GM21576 (cell line): Measurements from ENCODE around the gene AVEN.
"Not testable (repeated sequence)": the region's sequence is repeated elsewhere in the genome, so short reads cannot be mapped to it uniquely, and the experiment has no call there.

Experiments
- ATAC-seq: cut with Tn5 transposase; IDR thresholded peaks from one replicate; pipeline ENCODE4 v1.9.1; 2021; ENCODE audit warnings: mild to moderate bottlenecking, moderate library complexity; ENCODE audit not compliant: unreplicated experiment

AVEN gene, protein sequence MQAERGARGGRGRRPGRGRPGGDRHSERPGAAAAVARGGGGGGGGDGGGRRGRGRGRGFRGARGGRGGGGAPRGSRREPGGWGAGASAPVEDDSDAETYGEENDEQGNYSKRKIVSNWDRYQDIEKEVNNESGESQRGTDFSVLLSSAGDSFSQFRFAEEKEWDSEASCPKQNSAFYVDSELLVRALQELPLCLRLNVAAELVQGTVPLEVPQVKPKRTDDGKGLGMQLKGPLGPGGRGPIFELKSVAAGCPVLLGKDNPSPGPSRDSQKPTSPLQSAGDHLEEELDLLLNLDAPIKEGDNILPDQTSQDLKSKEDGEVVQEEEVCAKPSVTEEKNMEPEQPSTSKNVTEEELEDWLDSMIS

DNA sequence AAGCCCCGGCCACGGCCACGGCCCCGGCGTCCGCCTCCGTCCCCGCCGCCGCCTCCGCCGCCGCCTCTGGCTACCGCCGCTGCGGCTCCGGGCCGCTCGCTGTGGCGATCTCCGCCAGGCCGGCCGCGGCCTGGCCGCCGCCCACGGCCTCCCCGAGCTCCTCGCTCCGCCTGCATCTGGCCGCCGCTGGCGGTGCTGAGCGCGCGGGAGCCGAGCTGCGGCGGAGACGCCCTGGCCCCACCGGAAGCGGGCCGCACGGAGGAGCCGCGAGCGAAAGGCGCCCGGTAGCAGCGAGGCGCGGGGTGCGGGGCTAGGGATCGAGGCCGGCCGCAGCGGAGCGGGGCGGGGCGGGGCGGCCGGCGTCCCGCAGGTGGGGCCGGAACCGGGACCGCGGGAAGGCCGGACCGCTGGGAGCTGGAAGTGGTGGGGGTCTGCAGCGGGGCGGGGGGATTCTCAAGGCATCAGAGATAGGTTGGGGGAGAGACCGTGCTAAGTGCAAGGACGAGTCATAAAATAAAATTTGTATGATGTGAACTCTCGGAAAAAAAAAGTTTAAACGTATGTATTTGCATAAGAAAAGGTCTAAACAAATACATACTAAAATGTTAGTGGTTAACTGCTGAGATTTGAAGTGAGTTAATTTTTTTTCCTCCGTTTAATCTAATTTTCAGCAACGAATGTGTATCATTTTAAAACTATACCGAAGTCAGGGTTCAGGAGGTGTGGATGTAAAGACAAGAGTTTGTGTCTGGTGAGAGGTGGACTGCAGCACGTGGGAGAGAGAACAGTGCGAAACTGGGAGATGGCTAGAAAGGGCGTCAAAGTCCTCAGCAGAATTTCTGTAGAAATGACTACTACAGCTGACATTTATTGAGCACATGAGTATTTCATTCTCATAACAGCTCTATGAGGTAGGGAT lies at the start of gene AVEN:
TSS of gene AVEN (minus strand) at position 334 of the 919 bp plus-strand sequence. CDS start at position 176, 158 bp downstream.
- peak; percentile 41 for ATAC-seq

DNA sequence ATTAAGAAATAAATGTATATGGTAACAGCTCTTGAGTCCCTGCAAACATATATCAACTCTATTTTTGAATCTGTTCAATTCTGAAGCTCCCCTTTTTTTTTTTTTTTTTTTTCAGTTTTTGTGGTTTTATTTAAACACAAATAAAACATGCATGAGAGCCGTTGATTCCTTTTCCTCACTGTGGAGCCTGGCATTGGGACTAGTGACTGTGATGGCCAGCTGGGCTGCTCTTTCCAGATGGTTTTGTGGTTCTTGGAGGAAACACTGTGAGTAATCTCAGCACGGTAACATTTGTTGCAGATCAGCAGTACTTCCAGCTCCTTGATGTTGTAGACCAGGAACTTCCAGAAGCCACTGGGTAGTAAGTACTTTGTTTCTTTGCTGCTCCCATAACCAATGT lies 46.7 kb upstream of the AVEN start:
- no peak for ATAC-seq

DNA sequence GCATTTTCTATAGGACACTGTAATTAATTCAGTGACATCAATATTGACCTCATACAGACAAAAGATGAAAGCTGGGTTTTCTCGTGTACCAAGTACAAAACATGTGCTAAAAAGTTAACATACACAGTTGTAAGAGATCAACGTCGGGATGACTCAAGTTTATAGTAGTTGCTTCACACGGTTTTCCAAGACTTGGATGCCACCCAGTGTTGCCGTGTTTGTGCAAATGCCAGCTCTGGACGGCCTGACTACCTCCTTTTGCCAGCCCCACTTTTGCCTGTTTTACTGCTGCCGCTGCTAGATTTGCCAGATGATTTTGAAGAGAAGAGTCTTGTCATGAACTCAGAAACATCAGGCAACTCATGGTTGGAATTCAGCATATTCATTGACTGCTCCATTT lies 45.1 kb upstream of the AVEN start:
- ATAC-seq: no peak

DNA sequence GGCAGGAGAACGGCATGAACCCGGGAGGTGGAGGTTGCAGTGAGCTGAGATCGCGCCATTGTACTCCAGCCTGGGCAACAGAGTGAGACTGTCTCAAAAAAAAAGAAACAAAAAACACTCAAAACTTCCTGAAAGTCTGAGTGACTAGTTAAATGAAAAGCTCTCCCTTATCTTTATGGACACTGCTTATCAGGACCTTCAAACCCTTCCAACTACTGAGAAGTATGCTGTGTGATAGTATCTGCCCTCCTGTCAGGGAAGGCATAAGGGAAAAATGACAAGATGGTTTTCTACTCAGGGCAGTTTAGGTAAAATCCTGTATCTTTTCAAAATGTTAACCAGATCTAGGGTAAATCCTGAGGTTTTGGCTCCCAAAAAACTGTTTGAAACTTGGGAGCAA lies 40.9 kb upstream of the AVEN start:
- no peak for ATAC-seq

DNA sequence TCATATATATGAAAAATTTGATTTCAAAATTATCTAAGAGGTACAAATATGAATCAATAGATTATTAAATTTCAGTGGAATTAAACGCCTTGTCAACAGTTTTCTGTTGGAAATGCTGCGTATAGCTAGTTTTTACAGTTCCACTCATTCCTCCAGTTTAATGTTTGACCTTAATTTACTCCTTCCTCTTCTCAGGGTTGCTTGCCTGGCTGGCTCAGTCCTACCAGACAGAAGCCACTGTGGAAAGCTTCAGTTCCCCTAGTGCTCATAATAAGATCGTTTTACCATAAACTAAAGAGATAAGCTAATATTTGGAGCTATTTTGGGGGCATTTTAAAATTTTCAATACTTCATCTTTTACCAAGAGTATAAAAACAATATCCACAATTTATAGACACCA lies 39.9 kb upstream of the AVEN start:
- no peak for ATAC-seq

DNA sequence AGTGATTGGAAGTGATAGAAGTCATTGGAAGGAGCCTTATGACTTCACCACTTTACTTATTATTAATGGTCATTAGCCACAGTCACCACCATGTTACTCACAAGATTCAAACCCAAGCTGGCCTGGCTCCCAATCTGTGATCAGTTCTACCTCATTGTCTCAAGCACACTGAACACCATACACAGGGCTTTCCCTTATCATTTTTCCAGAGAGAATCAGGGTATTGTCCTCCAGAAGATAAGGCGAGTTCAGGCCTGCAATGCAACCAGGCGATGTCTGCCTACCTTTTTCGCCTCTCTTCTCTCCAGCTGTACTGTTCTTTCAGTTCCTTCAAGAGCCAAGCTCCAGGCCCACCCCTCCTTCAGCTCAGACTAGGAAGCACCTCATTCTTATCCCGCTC lies 37.8 kb upstream of the AVEN start:
- ATAC-seq: no peak

DNA sequence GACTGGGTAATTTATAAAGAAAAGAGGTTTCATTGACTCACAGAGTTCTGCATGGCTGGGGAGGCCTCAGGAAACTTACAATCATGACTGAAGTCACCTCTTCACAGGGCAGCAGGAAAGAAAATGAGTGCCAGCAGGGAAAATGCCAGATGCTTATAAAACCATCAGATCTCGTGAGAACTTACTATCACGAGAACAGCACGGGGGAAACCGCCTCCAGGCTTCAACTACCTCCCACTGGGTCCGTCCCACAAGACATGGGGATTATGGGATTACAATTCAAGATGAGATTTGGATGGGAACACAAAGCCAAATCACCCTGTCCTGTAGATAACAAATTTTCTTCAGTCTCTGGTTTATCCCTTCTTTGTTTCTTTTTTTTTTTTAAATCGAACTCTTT lies 31.0 kb upstream of the AVEN start:
- ATAC-seq: no peak

DNA sequence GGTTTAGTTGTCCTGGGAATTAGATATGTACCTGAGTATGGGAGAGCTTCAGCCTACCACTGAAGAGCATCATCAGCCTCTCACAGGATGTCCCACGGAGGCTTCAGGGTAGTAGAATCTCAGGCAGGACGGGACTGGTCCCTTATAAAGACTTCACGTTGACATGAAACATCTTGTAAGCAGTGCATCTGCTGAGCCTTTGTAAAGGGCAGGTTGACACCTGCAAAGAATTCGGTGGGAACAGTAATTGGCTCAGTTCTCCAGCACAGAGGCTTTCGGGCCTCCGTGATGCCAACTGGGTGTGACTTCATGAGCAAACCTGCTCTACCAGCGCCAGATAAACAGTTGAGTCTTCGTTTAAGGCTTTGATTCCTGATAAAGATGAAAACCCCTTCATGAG lies 26.9 kb upstream of the AVEN start:
- no peak for ATAC-seq

DNA sequence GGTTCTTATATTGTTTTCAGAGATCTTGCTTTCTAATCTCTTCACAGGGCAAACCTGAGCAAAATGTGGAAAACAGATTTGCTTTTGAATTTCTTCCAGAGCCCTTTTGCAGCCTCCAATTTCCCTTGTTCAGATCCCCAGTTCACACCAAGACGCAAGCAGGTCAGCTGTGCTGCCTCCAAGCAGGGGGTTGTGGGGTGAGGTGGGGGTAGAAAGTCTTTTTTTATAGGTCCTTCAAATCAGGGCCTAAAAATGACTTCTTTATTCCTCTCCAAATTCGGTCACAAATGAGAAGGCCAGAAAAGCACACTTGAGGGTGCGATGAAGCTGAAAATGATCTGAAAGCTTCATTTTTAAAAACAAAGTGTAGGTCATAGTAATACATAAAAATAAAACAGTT lies 26.3 kb upstream of the AVEN start:
- ATAC-seq: no peak

DNA sequence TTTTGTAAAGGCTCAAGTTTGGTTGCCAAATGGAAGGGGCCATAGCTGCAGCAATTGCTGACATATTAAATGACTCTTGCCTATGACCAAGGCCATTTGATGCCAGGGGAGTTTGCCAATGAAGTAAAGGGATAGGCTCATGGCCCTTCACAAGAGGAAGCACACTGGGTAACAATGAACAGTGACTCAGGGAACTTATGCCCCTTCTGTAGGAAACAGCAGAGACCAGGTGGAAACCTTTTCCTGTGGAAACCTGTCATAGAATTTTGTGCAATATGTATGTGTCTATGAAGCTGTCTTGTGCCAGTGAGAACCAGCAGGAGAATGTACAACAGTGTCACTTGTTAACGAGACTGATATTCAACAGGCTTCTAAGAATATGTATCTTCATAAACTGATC lies 25.4 kb upstream of the AVEN start:
- ATAC-seq: no peak

DNA sequence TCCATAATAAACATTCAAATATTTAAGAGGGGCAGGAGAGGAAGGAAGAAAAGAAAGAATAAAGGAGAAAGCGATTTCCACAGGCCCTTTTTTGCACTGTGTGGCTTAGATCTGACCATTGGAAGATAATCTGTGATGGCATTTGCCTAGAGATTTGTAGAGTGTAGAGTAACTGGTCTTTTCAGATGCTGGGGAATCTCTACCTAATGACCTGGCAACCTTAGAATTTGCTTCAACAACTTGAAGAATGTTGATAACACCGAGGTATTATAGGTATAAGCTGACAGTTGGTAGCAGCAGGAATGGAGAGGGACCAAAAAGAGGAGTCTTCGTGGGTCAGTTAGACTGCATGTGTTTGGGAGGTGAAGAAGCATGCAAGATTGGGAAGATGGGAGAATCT lies 20.9 kb upstream of the AVEN start:
- ATAC-seq: no peak

DNA sequence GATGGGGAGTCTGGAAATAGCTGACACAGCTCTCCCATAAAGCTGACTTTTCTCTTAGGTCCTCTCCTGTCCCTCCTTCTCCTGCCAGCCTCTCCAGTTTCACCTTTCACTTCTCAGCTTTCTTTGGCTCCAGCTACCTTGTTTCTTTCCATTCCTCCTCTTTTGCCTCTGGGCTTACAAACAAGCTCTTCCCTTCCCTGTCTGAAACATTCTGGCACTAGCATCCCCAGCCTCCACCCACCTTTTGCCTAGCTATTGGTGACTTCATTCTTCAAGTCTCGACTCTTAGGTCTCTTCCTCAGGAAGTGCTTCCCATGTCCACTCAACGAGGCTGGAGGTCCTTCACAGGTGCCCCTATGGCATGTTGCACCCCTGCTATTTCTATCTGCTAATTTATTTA lies 20.5 kb upstream of the AVEN start:
- ATAC-seq: no peak

DNA sequence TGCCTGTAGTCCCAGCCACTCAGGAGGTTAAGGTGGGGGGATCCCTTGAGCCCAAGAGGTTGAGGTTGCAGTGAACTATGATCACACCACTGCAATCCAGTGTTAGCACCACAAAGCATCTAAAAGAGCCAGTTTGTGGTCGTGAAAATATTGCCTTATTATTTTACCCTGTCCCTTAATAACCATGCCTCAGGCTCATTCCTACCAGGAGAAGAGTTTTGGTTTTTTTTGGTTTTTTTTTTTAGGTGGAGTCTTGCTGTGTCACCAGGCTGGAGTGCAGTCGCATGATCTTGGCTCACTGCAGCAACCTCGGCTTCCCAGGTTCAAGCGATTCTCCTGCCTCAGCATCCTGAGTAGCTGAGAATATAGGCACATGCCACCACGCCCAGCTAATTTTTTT lies 17.9 kb upstream of the AVEN start:
- ATAC-seq: no peak

DNA sequence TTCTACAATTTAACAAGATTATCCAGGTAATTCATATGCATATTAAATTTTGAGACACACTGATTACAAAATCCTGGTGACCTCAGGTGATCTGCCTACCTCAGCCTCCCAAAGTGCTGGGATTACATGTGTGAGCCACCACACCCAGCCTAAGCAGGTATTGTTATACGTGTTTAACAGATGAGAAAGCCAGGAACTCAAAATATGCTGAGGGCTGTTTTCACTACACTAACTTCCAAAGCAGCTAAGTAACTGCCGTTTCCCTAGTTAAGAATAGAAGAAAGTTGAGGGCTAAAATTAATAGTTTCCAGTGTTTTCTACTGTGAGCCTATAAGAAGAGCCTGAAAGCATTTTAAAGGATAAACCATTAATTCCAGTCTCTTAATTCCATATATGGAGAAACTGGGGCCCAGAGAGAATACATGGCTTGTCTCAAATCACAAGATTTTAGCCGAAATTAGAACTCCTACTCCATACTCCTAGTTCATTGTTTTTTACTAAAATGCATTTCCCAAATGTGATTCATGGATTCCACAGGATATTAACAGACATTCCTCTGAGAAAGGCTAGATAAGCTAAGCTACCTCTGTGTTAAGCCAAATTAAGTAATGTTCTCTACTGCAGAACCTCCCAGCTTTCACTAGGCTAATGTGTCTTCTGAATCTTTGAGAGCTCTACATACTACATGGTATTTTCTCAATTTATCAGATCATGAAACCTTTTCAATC lies 17.0 kb upstream of the AVEN start:
- ATAC-seq: no peak

DNA sequence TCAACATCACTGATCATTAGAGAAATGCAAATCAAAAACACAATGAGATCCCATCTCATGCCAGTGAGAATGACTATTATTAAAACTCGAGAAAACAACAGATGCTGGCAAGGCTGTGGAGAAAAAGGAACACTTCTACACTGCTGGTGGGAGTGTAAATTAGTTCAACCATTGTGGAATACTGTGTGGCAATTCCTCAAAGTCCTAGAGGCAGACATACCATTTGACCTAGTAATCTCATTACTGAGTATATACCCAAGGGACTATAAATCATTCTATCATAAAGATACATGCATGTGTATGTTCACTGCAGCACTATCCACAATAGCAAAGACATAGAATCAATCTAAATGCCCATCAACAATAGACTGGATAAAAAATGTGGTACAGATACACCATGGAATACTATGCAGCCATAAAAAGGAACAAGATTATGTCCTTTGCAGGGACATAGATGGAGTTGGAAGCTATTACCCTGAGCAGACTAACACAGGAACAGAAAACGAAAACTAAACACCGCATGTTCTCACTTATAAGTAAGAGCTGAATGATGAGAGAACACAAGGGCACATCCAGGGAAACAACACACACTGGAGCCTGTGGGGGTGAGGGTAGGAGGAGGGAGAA lies 15.2 kb upstream of the AVEN start:
- ATAC-seq: no peak

DNA sequence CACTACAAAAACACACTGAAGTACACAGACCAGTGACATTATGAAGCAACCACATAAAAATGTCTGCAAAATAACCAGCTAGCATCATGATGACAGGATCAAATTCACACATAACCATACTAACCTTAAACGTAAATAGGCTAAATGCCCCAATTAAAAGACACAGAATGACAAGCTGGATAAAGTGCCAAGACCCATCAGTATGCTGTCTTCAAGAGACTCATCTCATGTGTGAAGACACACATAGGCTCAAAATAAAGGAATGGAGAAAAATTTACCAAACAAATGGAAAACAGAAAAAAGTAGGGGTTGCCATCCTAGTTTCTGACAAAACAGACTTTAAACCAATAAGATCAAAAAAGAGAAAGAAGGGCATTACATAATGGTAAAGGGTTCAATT lies 11.4 kb upstream of the AVEN start:
- not testable (repeated sequence) for ATAC-seq

DNA sequence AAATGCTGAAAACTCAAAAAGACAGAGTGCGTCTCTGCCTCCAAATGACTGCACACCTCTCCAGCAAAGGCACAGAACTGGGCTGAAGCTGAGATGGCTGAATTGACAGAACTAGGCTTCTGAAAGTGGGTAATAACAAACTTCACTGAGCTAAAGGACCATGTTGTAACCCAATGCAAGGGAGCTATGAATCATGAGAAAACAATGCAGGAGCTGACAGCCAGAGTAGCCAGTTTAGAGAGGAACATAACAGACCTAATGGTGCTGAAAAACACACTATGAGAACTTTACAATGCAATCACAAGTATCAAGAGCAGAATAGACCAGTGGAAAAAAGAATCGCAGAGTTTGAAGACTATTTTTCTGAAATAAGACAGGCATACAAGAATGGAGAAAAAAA lies 10.1 kb upstream of the AVEN start:
- no peak for ATAC-seq

DNA sequence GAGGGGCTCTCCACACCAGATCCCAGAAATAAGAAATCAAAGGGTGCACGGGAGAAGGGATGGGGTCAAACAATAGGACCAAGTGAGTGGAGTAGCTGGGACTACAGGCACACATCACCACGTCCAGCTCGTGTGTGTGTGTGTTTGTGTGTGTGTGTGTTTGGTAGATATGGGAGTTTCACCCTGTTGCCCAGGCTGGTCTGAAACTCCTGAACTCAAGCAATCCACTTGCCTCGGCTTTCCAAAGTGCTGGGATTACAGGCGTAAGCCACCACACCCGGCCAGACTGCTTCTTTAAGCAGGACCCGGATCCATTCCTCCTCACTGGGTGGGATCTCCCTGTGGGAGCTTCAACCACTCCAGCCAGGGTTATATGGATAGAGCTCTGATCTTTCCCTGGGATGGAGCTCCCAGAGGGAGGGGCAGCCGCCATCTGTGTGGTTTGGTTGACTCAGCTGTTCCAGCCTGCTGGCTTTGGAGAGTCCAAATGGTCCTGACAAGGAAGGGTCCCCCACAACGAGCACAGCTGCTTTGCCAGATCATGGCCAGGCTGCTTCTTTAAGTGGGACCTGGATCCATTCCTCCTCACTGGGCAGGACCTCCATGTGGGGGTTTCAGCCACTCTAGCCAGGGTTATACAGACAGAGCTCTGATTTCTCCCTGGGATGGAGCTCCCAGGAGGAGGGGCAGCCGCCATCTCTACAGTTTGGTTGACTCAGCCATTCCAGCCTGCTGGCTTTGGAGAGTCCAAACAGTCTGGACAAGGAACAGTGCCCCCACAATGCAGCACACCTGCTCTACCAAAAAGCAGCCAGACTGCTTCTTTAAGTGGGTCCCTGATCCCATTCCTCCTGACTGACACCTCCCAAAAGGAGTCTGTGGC lies 9.1 kb upstream of the AVEN start:
- no peak for ATAC-seq

DNA sequence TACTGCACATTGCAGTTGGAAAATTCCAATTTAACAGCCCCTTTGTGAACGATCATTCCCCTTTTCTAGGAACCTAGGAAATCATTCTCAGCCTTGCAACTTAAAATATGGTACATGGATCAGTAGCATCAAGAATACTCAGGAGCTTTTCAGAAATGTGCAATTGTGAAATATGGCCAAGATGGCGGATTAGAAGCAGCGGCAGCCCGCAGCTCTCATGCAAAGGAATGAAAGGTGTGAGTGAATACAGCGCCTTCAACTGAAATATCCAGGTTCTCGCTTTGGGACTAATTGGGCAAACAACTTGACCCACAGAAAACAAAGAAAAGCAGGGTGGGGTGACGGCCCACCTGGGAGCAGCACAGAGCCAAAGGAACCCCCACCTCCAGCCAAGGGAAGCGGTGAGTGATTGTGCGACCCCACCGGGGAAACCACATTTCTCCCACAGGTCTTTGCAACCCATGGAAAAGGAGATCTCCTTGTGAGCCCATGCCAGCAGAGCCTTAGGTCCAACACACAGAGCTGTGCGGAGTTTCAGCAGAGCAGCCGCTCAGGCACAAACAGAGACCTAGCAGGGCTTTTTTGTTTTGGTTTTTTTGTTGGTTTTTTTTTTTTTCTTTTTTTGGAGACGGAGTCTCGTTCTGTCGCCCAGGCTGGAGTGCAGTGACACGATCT lies 7.6 kb upstream of the AVEN start:
- ATAC-seq: no peak

DNA sequence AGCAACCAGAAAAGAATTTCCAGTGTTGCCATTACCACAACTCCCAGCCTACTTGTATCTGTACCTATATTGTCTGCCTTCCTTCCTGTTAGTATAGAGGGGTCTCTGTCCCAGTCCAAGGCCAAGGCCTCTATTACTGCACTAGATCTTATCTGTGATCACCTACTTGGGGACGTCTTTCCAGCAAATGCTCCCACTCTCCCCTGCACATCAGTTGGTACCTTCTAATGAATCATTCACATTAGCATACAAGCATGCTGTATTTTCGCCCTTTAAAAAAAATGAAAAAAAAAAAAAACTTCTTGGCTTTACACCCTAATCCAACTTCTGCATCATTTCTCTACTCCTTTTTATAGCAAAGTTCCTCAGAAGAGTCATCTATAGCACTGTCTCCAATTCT lies 4.8 kb upstream of the AVEN start:
- ATAC-seq: no peak
